RWPE2 (cell line): ENCODE measurements around the gene SRGAP2B.
"Not testable (repeated sequence)": the region's sequence is repeated elsewhere in the genome, so short reads cannot be mapped to it uniquely, and the experiment has no call there.

Source experiments
- ATAC-seq: fragments of 200-7000 bp; cut with Tn5 transposase; 3 replicates; pipeline ENCODE4 v1.9.1; 2021; ENCODE audit warnings: low read depth
- DNase-seq: peaks from one replicate; pipeline ENCODE4 v3.0.0-alpha.2; 2020; ENCODE audit warnings: low spot score
- H3K27ac ChIP-seq: fragments of 450-650 bp; 2 replicates; pipeline ENCODE4 v1.5.1; 2017; ENCODE audit warnings: mild to moderate bottlenecking; ENCODE audit not compliant: poor library complexity, severe bottlenecking
- H3K27me3 ChIP-seq: fragments of 250-450 bp; sonication (Bioruptor Pico); 2 replicates; pipeline ENCODE4 v1.5.1; 2021; ENCODE audit warnings: mild to moderate bottlenecking, moderate library complexity; ENCODE audit not compliant: insufficient read depth, poor library complexity, severe bottlenecking
- H3K36me3 ChIP-seq: fragments of 250-450 bp; sonication (Bioruptor Pico); 2 replicates; pipeline ENCODE4 v1.5.1; 2020; ENCODE audit warnings: low read depth, mild to moderate bottlenecking, moderate library complexity
- H3K4me1 ChIP-seq: fragments of 250-450 bp; sonication (Bioruptor Pico); 2 replicates; pipeline ENCODE4 v1.5.1; 2021; ENCODE audit warnings: mild to moderate bottlenecking, moderate library complexity; ENCODE audit not compliant: insufficient read depth, poor library complexity, severe bottlenecking
- H3K4me3 ChIP-seq: fragments of 250-450 bp; sonication (Bioruptor Pico); 2 replicates; pipeline ENCODE4 v1.5.1; 2021; ENCODE audit warnings: mild to moderate bottlenecking, moderate library complexity; ENCODE audit not compliant: severe bottlenecking
- H3K9me3 ChIP-seq: fragments of 250-450 bp; sonication (Bioruptor Pico); 2 replicates; pipeline ENCODE4 v1.5.1; 2021; ENCODE audit warnings: mild to moderate bottlenecking, moderate library complexity; ENCODE audit not compliant: severe bottlenecking

The SRGAP2B gene

GRCh38 chr1:144900841-144901240 lies 194.3 kb downstream of the SRGAP2B start:
- ATAC-seq, DNase-seq: not testable (repeated sequence)

GRCh38 chr1:144894454-144895201 lies 200.5 kb downstream of the SRGAP2B start:
- not testable (repeated sequence) for H3K9me3 ChIP-seq, ATAC-seq, H3K27ac ChIP-seq, H3K27me3 ChIP-seq, H3K36me3 ChIP-seq, DNase-seq, H3K4me1 ChIP-seq, H3K4me3 ChIP-seq

More at GRCh38 chr1:144900841-144901240, 194.3 kb downstream of the SRGAP2B start:
- not testable (repeated sequence) for H3K4me3 ChIP-seq, H3K27me3 ChIP-seq, H3K36me3 ChIP-seq, H3K27ac ChIP-seq, H3K9me3 ChIP-seq, H3K4me1 ChIP-seq

- not testable (repeated sequence) for H3K27ac ChIP-seq, H3K4me1 ChIP-seq, H3K36me3 ChIP-seq, H3K9me3 ChIP-seq, DNase-seq, H3K27me3 ChIP-seq, ATAC-seq, H3K4me3 ChIP-seq
These were observed 201.3 kb downstream of the SRGAP2B start for GRCh38 chr1:144893710-144894438.

- H3K9me3 ChIP-seq, H3K27me3 ChIP-seq, H3K4me1 ChIP-seq, H3K36me3 ChIP-seq, DNase-seq, ATAC-seq, H3K4me3 ChIP-seq, H3K27ac ChIP-seq: not testable (repeated sequence)
These were observed 202.1 kb downstream of the SRGAP2B start for GRCh38 chr1:144893062-144893461.

- H3K4me1 ChIP-seq, result not testable (repeated sequence)
- peak; percentile 21; the same call in 1 of the 3 replicates for ATAC-seq
These were observed 205.5 kb downstream of the SRGAP2B start for GRCh38 chr1:144889450-144890115.

GRCh38 chr1:144883022-144883421 lies 212.1 kb downstream of the SRGAP2B start:
- not testable (repeated sequence) for H3K36me3 ChIP-seq, H3K4me1 ChIP-seq, H3K27me3 ChIP-seq, ATAC-seq, H3K9me3 ChIP-seq, H3K27ac ChIP-seq
- peak overlapping the region; percentile 35 for H3K4me3 ChIP-seq
- peak; percentile 48 for DNase-seq

More at GRCh38 chr1:144889450-144890115, 205.5 kb downstream of the SRGAP2B start:
- H3K36me3 ChIP-seq, H3K4me3 ChIP-seq, DNase-seq, H3K27ac ChIP-seq, H3K9me3 ChIP-seq, H3K27me3 ChIP-seq: not testable (repeated sequence)

- not testable (repeated sequence) for H3K4me3 ChIP-seq, ATAC-seq, H3K9me3 ChIP-seq, DNase-seq, H3K27me3 ChIP-seq, H3K4me1 ChIP-seq, H3K36me3 ChIP-seq, H3K27ac ChIP-seq
These were observed 212.8 kb downstream of the SRGAP2B start for GRCh38 chr1:144882343-144882742.

GRCh38 chr1:144858607-144859006 lies 236.5 kb downstream of the SRGAP2B start:
- not testable (repeated sequence) for H3K4me3 ChIP-seq, H3K4me1 ChIP-seq, H3K27me3 ChIP-seq, H3K27ac ChIP-seq, H3K9me3 ChIP-seq, H3K36me3 ChIP-seq
- peak; percentile 48; the same call in 2 of the 3 replicates for ATAC-seq
- DNase-seq, result peak; percentile 26
